Measurements from ENCODE around the gene WSCD2.

DNA sequence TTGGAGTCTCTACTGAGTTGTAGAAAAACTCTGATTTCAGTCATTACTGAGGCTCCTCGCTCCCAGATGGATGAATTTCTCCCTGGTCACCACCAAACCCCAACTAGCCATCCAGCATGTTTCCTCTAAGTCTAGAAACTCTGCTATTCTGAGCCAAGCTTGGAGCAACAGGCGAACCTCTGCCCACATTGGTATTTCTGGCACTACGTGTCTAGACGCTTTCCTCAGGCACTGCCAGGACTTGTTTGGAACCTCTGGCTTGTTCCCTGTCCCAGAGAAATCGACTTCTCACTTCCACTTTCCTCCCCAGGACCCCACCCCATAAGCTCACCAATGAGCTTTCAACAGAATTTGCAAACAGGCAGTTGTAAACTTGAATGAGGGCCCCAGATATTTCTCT is 27.6 kb downstream of the WSCD2 start:
- TF ChIP-seq GATA2 (IDR thresholded peaks at IDR 0.05; ENCODE audit: low read depth, low read length), result no peak
- TF ChIP-seq GATA3 (IDR thresholded peaks at IDR 0.05; ENCODE audit: low read depth, low read length), result no peak
